ENCODE measurements around the gene MYT1. TPM values are rescaled to one million over a fixed set of nuclear protein-coding genes. Genes with fewer than 3 reads are reported as not detected.

Gene MYT1
- total RNA-seq, 1 experiment from 2014 or later = not detected

DNA sequence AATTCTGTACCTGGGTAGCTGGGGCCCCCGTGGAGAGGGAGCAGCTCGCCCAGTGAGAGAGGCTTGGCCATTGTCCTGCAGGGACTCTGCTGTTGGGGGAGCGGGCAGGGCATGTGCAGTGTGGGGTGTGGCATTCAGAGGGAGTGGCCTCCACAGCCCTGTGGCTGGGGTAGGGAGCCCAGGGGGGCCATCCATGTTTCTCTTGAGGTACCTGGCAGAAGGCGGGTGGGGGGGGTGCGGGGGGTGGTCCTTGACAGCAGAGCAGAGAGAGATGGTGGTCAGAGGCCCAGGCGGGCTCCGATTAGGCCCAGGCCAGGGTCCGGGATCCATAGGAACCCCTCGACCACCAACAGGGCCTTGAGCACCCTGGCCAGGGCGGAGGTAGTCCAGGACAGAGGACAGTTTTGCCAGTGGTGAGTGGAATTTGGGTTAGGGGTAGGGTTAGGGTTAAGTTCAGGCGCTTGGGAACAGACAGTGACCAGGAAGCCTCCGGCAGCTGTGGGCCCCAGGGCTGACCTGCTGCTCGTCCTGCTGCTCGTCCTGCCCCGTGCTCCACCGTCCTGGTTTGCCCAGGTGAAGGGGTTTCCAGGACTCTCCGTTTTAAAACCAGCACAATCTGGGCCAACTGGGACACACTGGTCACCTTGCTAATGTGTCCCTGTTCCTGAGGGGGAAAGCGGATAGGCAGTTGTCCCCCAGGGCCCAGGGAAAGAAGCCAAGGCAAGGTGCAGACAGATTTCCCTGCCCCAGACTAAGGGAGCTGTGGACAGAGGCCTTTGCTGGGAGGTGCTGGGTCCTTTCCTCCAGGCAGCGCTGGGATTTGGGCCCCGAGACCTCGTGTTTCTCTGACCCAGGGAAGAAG, 24.8 kb upstream of the MYT1 start:
- no peak for DNase-seq (ENCODE audit: low read depth)

DNA sequence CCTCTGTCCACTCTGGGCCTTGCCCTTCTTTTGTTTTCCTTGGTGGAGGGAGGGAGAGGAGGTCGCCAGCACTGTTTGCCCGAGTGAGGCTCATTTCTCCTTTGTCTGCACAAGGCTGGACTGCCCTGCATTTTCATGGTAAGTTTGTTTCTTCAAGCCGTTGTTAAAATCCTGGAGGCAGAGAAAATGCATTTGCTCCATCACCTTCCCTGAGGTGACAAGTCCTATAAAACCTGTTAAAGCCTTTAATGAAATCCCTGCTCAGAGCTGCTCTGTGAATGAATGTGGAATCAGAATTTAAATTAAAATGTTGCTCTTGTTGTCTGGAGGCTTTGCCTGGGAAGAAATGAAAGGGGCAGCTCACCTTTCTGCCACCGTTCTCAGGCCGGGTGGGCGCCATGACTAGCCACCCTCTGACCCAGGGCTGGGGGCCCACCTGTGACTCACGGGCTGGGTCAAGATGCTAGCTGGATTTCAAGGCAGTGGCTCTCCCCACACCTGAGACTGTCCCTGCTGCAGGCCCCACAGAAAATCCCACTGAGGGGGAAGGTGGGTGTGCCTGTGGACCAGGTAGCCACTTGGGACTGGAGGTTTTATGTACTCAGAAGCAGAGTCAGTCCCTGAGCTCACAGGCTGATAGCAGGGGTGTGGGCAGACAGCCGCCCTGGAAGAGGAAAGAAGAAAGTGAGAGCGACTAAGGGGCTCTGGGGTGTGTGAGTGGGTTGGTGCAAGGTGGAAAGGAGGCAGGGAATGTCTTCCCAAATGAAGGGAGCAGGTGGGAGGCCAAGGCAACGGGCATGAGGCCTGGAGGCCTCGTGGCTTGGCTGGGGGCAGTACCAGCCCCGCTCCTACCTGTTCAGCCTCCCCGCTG, 24.0 kb upstream of the MYT1 start:
- DNase-seq (ENCODE audit: low read depth) = no peak

DNA sequence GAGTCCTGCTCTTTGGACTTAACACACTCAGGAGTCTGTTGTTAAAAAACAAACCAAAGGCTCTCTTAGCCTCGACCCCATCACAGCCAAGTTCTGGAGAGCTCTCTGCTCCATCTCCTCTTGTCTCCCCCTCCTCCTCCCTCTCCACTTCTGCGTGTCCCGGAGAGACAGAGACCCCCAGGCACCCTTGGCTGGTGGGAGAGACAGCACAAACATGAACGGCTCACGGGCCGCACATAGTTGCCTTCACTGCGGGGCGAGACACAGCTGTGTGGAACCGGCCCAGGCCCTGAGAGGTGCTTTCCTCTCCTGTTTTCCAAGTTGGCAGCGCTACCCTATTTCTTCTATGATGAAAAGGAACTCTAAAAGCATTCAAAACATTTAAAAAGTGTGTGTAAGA, 23.3 kb upstream of the MYT1 start:
- DNase-seq (ENCODE audit: low read depth) = no peak

DNA sequence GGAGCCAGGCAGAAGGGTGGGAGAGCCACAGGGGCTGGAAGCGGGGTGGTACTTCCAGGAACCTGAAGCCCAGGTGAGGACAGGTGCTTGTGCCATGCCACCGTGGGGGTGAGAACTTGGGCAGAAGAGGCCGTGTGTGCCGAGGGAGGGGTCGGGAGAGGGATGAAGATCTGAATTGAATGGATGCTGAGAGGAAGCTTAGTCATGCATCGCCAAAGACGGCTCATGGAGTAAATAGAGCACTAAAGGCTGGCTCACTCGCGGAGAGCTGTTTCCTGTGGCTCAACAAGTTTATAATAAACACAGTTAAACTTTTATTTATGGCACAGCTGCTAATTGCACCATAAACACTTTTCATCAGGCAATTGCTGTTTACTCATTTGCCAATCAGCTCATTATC, 21.7 kb upstream of the MYT1 start:
- no peak for DNase-seq (ENCODE audit: low read depth)

DNA sequence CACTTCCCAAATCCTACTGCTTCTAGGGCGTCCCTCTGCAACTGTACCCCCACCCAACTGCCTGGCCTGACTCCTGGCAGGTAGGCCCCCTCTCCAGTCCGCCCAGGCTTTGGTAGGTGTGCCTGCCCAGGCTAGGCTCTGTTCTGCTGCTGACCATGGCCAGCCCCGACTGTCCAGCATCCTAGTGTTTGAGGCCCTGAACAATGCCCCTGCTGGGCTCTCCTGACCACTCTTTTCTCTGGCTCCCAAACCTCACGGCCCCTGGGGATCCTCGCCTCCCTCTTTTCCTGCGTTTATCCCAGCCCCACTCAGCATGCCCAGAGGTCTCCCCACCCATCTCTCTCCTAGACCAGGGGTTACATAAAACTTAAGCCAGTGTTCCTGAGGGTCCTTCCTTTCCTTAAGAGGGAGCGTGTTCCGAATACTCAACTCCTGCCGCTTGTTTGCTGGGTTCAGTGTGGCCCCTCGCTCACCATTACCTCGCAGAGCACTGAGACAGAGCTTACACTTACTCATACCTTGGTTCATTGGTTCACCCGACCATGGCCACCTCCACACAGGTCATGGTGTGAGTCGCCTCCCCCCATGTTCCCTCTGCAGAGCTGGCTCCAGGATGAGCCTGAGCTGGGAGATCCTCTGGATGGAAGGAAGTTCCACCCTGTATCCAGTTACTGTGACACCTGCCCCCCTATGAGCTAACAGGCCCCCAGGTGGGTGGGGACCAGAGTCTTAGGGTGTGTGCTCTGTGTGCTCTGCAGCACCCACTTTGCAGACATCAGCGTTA, 21.0 kb upstream of the MYT1 start:
- no peak for DNase-seq (ENCODE audit: low read depth)

DNA sequence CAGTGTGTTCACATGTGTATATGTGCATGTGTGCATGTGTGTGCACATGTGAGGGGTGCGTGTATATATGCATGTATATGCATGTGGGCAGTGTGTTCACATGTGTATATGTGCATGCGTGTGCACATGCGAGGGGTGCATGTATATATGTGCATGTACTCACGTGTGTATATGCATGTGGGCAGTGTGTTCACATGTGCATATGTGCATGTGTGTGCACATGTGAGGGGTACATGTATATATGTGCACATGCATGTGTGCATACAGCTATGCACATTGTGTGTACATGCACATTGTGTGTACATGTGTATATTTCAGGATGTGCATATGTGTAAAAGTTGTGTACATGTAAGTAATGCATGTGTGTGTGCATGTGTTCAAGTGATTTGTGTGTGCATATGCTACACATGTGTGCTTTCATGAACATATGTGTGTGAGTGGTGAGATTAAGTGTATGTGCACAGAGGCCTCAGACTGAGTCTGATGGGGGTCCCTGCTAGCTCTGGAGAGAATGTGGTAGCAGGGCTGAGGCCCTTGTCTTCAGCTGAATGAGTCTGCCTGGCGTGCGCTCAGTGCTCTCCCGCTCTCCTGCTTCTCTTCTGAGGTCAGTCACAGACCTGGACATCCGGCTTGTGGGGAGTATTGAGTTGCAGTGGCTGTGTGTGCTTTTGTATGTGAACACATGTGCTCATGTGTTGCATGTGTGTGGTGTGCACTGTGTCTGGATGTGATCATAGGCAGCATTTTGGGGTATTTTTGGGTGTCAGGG, 19.9 kb upstream of the MYT1 start:
- no peak for DNase-seq (ENCODE audit: low read depth)

DNA sequence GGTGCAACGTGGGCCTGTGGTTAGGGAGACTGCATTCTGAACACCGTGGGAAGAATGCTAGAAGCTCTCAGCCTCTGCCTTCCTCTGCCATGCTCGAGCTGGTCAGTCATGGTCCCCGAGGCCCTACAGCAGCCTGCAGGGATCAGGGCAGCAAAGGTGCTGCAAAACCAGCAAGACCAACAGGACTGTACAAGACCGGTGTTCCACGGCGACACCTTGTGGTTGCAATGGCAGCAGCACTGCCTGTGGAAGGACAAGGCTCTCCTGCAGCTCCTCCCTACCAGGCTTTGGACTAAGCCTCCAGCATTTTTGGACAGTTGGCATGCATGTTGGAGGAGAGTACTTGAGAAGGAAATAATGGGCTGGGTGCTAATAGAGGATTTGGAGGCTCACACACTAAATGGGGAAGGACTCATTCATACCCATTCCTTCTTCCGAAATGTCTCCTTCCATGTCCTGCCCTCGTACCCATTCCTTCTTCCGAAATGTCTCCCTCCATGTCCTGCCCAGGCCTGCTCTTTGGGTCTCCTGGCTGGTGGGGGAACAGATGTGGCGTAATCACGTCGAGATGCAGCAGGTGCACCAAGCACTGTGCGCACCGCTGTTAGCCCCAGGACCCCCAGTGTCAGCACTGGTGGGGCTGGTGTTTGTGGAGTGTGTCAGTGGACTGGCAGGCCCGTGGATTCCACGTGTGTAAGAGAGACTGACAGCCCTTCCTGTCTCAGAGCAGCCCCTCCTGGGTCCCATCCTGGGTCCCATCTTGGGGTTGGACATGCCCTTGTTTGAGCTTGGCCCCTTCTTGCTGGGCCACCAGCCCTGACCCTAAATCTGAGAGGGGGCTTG, 18.6 kb upstream of the MYT1 start:
- DNase-seq (ENCODE audit: low read depth) = no peak

DNA sequence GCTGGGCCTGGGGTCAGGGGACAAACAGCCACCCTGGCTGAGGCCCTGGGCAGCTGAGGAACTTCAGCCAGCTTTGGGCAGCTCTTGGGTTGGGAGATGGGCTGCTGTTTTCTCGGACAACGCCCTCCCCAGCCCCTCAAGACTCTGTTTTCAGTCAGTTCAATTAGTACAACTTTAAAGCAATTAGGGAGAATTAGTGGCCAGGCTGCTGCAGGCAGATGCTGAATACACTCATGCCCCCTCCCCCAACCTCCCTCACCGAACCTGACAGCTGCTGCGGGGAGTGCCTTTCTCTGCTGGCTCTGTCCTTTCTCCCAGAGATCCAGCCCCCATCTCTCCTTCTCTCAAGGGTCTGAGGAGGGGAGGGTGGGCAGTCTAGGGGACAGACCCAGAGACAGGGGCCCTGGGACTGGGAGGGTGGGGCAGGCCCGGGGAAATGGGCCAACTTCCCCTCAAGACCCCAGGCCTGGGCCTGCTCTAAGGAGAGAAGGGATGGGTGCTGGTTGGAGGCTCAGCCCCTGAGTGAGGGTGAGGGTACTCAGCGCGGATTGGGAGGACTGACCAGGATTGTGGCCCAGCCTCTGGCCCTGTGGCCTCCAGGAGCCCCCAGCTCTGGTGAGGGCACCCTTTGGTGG, 17.8 kb upstream of the MYT1 start:
- DNase-seq (ENCODE audit: low read depth) = no peak

DNA sequence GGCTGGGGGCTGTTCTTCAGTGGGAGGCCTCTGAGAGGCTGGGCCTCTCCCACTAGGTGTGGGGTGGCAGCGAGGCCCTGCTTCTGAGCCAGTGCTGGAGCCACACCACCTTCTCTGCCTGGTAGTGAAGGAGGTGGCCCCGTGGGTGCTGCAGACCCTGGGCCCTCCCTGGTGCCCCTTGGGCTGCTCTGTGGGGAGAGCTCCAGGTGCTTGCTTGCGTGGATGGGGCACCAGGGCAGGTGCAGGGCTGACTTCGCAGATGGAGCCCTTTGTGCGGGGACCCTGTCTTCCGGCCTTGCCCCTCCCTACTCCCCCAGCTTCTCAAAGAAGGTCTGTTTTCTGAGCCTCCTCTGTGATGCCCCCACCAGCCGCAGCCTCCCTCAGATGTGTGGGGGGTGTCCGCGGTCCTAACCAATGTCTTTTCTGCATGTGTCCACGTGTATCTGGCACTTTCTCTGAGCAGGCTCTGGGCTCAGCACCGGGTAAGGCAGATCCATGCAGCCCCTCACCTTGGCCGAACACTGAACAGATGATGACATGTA, 17.2 kb upstream of the MYT1 start:
- DNase-seq (ENCODE audit: low read depth) = no peak

DNA sequence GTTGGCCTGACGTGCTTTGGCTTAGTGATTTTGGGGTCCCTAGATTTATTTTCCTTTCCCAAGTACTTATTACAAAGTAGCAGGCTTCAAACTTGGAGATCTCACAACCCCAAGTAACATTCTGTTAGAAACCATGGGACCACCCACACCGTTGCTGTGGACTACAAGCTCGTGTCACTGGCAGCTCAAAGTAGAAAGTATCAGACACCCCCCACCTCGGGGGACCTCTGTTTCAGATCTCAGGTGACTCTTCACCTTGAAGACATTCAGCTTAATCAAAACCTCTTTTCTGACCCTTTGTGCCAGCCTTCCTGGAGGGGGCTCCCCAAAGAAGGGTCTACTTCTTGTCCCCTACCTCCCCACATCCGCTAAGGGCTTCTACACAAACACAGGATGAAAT, 15.7 kb upstream of the MYT1 start:
- no peak for DNase-seq (ENCODE audit: low read depth)

DNA sequence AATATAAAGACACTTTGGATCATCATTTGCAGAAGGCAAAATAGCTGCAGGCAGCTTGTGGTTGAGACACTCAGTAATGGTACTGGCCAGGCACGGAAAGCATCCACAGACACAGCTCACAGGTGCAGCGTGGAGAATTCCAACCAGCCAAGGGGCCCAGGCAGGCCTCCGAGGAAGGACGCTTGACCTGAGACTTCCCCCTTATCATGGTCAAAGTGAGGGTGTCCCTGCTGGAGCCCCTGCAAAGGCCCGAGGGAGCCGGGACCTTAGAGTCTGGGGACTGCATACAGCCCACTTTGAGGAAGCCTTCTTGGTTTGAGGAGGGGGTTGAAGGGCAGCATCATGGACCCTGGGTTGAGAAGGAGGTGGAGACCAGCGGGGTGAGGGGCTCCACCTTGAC, 15.1 kb upstream of the MYT1 start:
- no peak for DNase-seq (ENCODE audit: low read depth)

DNA sequence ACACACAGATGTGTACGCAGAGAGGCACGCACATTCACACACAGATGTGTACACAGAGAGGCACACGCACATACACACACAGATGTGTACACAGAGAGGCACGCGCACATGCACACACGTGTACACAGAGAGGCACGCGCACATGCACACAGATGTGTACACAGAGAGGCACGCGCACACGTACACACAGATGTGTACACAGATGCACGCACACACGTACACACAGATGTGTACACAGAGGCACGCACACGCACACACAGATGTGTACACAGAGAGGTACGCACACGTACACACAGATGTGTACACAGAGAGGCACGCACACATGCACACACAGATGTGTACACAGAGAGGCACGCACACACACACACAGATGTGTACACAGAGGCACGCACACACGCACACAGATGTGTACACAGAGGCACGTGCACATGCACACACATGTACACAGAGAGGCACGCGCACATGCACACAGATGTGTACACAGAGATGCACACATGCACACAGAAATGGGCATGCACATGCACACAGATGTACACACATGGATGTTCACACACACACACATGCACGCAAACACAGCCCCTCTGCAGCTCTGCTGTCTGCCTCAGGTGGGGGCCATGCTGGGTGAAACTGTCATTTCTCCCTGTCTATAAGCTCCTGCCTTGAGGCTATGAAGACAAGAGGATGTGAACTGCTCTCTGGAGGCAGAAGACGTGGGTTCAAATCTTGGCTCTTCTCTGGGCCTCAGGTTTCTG, 14.3 kb upstream of the MYT1 start:
- DNase-seq (ENCODE audit: low read depth) = no peak

DNA sequence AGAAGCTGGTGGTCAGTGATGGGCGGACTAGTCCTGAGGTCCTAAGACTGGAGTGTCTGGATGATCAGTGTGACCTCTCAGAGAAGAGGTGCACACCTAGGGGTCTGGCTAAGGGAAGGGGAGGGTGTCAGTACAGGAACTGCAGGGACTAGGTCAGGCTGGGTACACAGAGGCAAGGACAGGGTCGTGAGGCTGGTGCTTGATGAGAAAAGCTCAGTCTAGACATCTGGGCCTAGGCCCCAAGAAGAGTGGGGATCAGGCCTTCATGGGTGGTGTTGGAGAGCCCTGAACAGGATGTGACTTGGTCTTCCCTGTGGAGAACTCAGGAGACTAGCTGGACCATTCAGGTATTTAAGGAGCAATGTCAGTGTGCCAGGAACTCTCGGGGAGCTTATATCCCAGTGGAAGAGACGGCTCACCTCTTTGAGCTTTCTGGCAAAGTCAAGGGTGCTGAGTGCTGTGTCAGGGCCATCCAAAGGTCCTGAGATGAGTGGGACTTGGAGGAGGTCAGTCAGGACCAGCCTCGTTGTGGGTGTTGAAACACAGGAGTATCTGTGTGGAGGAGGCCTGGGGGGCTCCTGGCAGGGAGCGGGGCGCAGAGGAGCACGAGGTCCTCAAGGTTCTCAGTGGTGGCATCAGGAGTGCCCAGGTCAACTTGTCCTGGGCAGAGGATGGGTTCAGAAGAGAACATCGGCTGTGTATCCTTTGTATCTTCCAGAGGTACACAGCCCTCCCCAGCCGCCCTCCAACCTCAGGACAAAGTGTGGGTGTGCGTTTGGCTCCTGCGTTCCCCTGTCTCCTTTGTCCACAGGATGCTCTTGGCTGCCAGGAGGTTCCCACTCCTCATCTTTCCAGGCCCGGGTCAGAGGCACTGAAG, 13.3 kb upstream of the MYT1 start:
- DNase-seq (ENCODE audit: low read depth) = no peak

DNA sequence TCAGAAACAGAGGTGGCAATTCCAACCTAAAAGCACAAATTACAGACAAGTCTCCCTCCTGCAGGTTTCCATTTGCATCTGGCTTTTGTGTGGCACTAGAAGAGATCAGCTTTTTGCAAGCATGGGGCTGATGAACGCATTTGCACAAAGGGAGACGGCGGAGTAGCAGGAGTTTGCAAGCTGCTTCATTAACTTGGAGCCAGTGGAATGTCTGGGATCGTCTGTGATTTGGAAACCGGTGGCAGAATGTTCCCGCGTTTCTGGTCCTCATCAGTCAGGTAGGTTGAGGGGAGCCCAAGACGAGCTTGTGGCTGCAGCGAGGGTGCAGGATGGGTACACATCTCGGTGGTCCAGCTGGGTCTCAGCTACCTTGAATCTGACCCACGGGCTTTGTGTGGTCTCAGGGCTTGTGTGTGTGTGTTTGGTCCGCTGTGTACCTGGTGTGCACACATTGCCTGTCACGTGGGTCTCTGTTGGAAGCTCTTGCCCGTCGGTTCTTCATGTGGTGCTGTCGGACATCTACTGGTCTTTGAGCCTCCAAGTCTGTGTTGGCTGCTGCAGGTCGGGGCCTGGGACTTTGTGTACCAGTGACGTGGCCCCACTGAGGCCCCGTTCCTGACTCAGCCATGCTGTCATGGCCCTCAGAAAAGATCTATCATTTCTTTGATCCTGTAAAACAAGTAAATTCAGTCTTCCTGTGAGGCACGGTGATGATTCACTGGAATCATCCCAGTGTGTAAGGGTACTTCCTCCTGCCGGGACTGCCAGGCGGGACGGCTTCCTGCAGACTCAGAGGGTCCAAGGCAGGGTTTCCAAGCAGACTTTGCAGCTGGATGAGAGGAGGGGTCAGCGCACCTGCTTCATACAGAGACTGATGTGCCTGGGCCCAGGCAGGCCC, 12.4 kb upstream of the MYT1 start:
- DNase-seq (ENCODE audit: low read depth) = peak; percentile 47

DNA sequence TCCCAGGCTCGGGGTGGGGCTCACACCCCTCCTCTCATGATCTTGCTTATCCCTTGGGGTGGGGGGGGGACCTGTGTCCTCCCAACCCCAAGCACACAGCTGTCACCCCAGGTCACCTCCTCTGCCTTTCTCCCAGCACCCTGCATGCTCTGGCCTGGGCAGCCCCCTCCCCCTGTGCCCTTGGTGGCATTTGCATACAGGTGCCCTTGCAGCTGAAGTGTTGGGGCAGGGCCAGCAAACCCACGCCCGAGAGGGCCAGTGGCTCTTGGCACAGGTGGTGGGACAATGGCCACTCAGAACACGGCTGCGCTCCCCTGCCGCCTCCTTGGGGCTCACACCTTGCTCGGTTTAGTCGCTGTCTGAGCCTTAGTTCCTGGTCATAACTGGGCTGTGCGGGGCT, 11.3 kb upstream of the MYT1 start:
- DNase-seq (ENCODE audit: low read depth) = no peak

DNA sequence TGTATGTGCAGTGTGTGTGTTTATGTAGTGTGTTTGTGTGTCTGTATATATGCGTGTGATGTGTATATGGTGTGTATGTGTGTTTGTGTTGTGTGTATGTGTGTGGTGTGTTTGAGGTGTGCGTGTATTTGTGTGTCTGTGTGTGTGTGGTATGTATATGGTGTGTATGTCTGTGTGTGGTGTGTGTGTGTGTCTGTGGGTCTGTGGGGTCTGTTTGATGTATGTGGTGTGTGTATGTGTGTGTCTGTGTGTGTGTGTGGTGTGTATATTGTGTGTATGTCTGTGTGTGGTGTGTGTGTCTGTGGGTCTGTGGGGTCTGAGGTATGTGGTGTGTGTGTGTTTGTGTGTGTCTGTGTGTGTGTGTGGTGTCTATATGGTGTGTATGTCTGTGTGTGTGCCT, 10.8 kb upstream of the MYT1 start:
- no peak for DNase-seq (ENCODE audit: low read depth)
